Astrocyte of the hippocampus (primary cell): Measurements from ENCODE around the gene USP8.
A peak's percentile ranks its signal among the peaks of the same experiment; 100 is the strongest.
"Not testable (repeated sequence)": the region's sequence is repeated elsewhere in the genome, so short reads cannot be mapped to it uniquely, and the experiment has no call there.

ENCODE experiments used
- DNase-seq: peaks from one replicate; pipeline ENCODE4 v3.0.0; 2011; ENCODE audit warnings: low read depth, low spot score

The USP8 gene

GRCh38 chr15:50424066-50424890 lies at the start of gene USP8:
TSS of gene USP8 (plus strand) at chr15:50424405. CDS start at chr15:50439074, 14,669 bp downstream.
- DNase-seq = peak; percentile 99

GRCh38 chr15:50377867-50378751 lies 46.1 kb upstream of the USP8 start:
- no peak for DNase-seq

- no peak for DNase-seq
These were observed 45.4 kb upstream of the USP8 start for GRCh38 chr15:50378776-50379175.

GRCh38 chr15:50379413-50379812 lies 44.8 kb upstream of the USP8 start:
- DNase-seq = not testable (repeated sequence)

- DNase-seq = peak; percentile 8
These were observed 44.1 kb upstream of the USP8 start for GRCh38 chr15:50380089-50380488.

- DNase-seq = no peak
These were observed 42.8 kb upstream of the USP8 start for GRCh38 chr15:50381438-50381837.

- not testable (repeated sequence) for DNase-seq
These were observed 41.8 kb upstream of the USP8 start for GRCh38 chr15:50382408-50382807.

GRCh38 chr15:50390554-50391264 lies 33.5 kb upstream of the USP8 start:
- no peak for DNase-seq

- not testable (repeated sequence) for DNase-seq
These were observed 32.6 kb upstream of the USP8 start for GRCh38 chr15:50391561-50391960.

- no peak for DNase-seq
These were observed 12.3 kb upstream of the USP8 start for GRCh38 chr15:50411870-50412269.

GRCh38 chr15:50414624-50415023 lies 9.6 kb upstream of the USP8 start:
- DNase-seq = no peak

- DNase-seq = no peak
These were observed 8.3 kb upstream of the USP8 start for GRCh38 chr15:50415752-50416404.

GRCh38 chr15:50416890-50417289 lies 7.3 kb upstream of the USP8 start:
- no peak for DNase-seq

- DNase-seq = no peak
These were observed 6.1 kb upstream of the USP8 start for GRCh38 chr15:50418041-50418583.

GRCh38 chr15:50425219-50425618 lies 1.0 kb downstream of the USP8 start:
- DNase-seq = peak; percentile 9

- DNase-seq = not testable (repeated sequence)
These were observed 1.6 kb downstream of the USP8 start for GRCh38 chr15:50425678-50426246.

- DNase-seq = no peak
These were observed 2.2 kb downstream of the USP8 start for GRCh38 chr15:50426428-50426827.

GRCh38 chr15:50431204-50431603 lies 7.0 kb downstream of the USP8 start:
- no peak for DNase-seq

- no peak for DNase-seq
These were observed 8.0 kb downstream of the USP8 start for GRCh38 chr15:50432230-50432629.

- DNase-seq = no peak
These were observed 11.6 kb downstream of the USP8 start for GRCh38 chr15:50435772-50436171.

GRCh38 chr15:50438251-50438650 lies 14.0 kb downstream of the USP8 start:
- no peak for DNase-seq
